Heart left ventricle (tissue), 16 donors: ENCODE data around the gene ZNF333. TPM values are rescaled to one million over a fixed set of nuclear protein-coding genes. Genes with fewer than 3 reads are reported as not detected.

Source experiments
- ATAC-seq, 4 donors: fragments of 200-7000 bp; cut with Tn5 transposase; one replicate each; pipeline ENCODE4 v1.9.1; 2020 to 2022; ENCODE audit warnings: moderate library complexity in 4 of 4, mild to moderate bottlenecking in 3 of 4, moderate number of reproducible peaks in 1 of 4
- DNase-seq, 5 donors: peaks; one replicate each; pipeline ENCODE4 v3.0.0-alpha.2; 2020
- H3K27ac ChIP-seq, 12 donors: fragments of 200-600 bp; sonication (generic) in 4 of 12; one replicate each; pipeline versions ENCODE4 v1.5.0 to v1.8.0; 2016 to 2022; ENCODE audit warnings: mild to moderate bottlenecking in 2 of 12
- H3K27me3 ChIP-seq, 9 donors: fragments of 200-600 bp; sonication (generic) in 2 of 9; one replicate each; pipeline versions ENCODE4 v1.5.1 to v1.8.0; 2016 to 2022; ENCODE audit warnings: mild to moderate bottlenecking in 3 of 9
- H3K36me3 ChIP-seq, 9 donors: fragments of 200-600 bp; sonication (generic) in 2 of 9; one replicate each; pipeline versions ENCODE4 v1.5.0 to v1.8.0; 2018 to 2022; ENCODE audit warnings: mild to moderate bottlenecking in 2 of 9
- H3K4me1 ChIP-seq, 12 donors: fragments of 200-600 bp; sonication (generic) in 4 of 12; one replicate each; pipeline versions ENCODE4 v1.5.0 to v1.8.0; 2016 to 2022; ENCODE audit warnings: mild to moderate bottlenecking in 3 of 12
- H3K4me3 ChIP-seq, 12 donors: fragments of 200-600 bp; sonication (generic) in 4 of 12; one replicate each; pipeline versions ENCODE4 v1.5.0 to v1.8.0; 2017 to 2022; ENCODE audit warnings: mild to moderate bottlenecking in 9 of 12, moderate library complexity in 4 of 12
- H3K9me3 ChIP-seq, 12 donors: fragments of 200-600 bp; sonication (generic) in 4 of 12; one replicate each; pipeline versions ENCODE4 v1.5.0 to v1.8.0; 2016 to 2022; ENCODE audit warnings: mild to moderate bottlenecking in 1 of 12
- CTCF ChIP-seq, 12 donors: fragments of 200-600 bp; sonication (generic) in 4 of 12; IDR thresholded peaks; one replicate each; pipeline versions ENCODE4 v1.5.0 to v1.8.0; 2018 to 2022; ENCODE audit warnings: antibody characterized with exemption in 12 of 12, mild to moderate bottlenecking in 5 of 12
- POLR2A ChIP-seq, 2 donors: fragments of 450-650 bp; IDR thresholded peaks; one replicate each; pipeline ENCODE4 v1.6.1; 2017; ENCODE audit warnings: antibody characterized with exemption in 2 of 2, mild to moderate bottlenecking in 2 of 2, moderate library complexity in 2 of 2
- WGBS, 4 donors: extraction: QIAGEN DNeasy Blood & Tissue Kit in 2 of 4; methylation state at CpG; one replicate each; pipeline versions ENCODE4 v1.1.5 to v1.1.7; 2013 to 2018; 5-methylcytosine and 5-hydroxymethylcytosine counted together
- intact Hi-C, 10 donors: fragments of 100-400 bp; cut with DNase I; formaldehyde crosslinking; loops; one replicate each; pipeline versions ENCODE4 v1.11.1 to v1.14.2; 2022
- polyA plus RNA-seq, 2 donors: library from polyadenylated mRNA; stranded (reverse); fragments of 200-250 nt; gene quantifications; one replicate each; pipeline ENCODE4 v1.2.3, GENCODE V29; 2013
- total RNA-seq, 9 donors: library from RNA; depleted of rRNA in 2 of 9; stranded (reverse); fragments of >200 nt in 2 of 9; fragmentation: NEBNext Ultra II Directional in 3 of 9; extraction: Animal tissue kit (Norgen Biotek cat#: 25700) in 3 of 9; gene quantifications; one replicate each; pipeline versions ENCODE4 v1.1.0 to v1.2.4, GENCODE V29; 2016 to 2023
- donor health status: ischemic (EF 13 %, LVEDD 7.1; RV severe dilation, severe dysfunction).
- donor health status: healthy with polysubstance abuse.
- donor health status: DM: no; HTN: yes; CAD: no.
- donor health status: DM: no; HTN: no; CAD: no.
- donor health status: ischemic (EF 25% LVEDD 6.9; RV normal size, moderate dysfunction).
- donor health status: ischemic (EF 25% LVEDD 5.7; RV mildly dilated, moderate dysfunction).
- donor health status: healthy.
- donor health status: DM: yes; HTN: yes; CAD: no.
- donor health status: ischemic (EF 35%, LVEDD 5.7; RV mildly dilated, moderate dysfunction).
- donor health status: nonischemic (EF 11% LVEDD 7.7; RV severe dilation, severe dysfunction).
- donor health status: DM: yes; HTN: yes; CAD: no.
- donor health status: PGD.
- donor health status: ischemic (EF 29% LVEDD 5.4; RV normal size, mild dysfunction).
- donor health status: nonischemic (EF 23%, LVEDD 6.1; RV moderate dilation, normal function).

The ZNF333 gene
- total and polyA plus RNA-seq, 11 donors = 5.0 to 12.1 (median 8.6) TPM

GRCh38 chr19:14703833-14704232 is 14.0 kb downstream of the ZNF333 start:
- no peak overlapping the region for H3K27ac ChIP-seq
- peaks cover 2 to 100% (median 93%) of the 10 kb centered on the region in 9 donors for H3K36me3 ChIP-seq
- no peaks in the 10 kb centered on the region for H3K27me3 ChIP-seq
- peaks cover 0 to 9% (median 0%) of the 10 kb centered on the region in 12 donors for H3K9me3 ChIP-seq
- no peak overlapping the region for H3K4me3 ChIP-seq
- intact Hi-C loops = no loop called here
- no peak for TF ChIP-seq CTCF (IDR thresholded peaks at IDR 0.05)
- no peak for TF ChIP-seq POLR2A (IDR thresholded peaks at IDR 0.05)
- ATAC-seq (no peak), DNase-seq (no peak)
- no peaks in the 10 kb centered on the region for H3K4me1 ChIP-seq
- WGBS, 4 donors = 85 to 99% (median 91%) methylated on average over 6 of the region's 6 CpGs

GRCh38 chr19:14704450-14704849 is 14.6 kb downstream of the ZNF333 start:
- Histone ChIP-seq H3K4me3 (no peak overlapping the region), H3K9me3 (peaks cover 0 to 9% (median 0%) of the 10 kb centered on the region in 12 donors), H3K27ac (no peak overlapping the region), H3K27me3 (no peaks in the 10 kb centered on the region), H3K36me3 (peaks cover 5 to 100% (median 93%) of the 10 kb centered on the region in 9 donors), H3K4me1 (no peaks in the 10 kb centered on the region)
- intact Hi-C loops = no loop called here
- DNase-seq (no peak), ATAC-seq (no peak)
- 90 to 93% (median 92%) methylated on average over 6 of the region's 6 CpGs for WGBS, 4 donors
- TF ChIP-seq POLR2A (IDR thresholded peaks at IDR 0.05) (no peak), CTCF (IDR thresholded peaks at IDR 0.05) (no peak)

- ATAC-seq (no peak), DNase-seq (no peak)
- Histone ChIP-seq H3K36me3 (peaks cover 36 to 100% (median 74%) of the 10 kb centered on the region in 9 donors), H3K4me3 (no peak overlapping the region), H3K4me1 (no peaks in the 10 kb centered on the region), H3K27me3 (no peaks in the 10 kb centered on the region), H3K27ac (no peak overlapping the region), H3K9me3 (peaks cover 3 to 95% (median 67%) of the 10 kb centered on the region in 12 donors)
- WGBS, 4 donors = 95 to 100% (median 96%) methylated on average over 3 to 4 of the region's 4 CpGs
- TF ChIP-seq POLR2A (IDR thresholded peaks at IDR 0.05) (no peak), CTCF (IDR thresholded peaks at IDR 0.05) (no peak)
- intact Hi-C loops = no loop called here
Observed at GRCh38 chr19:14715841-14716240, 26.0 kb downstream of the ZNF333 start.

- WGBS, 4 donors = 92 to 98% (median 93%) methylated on average over 18 of the region's 18 CpGs
- intact Hi-C loops = no loop called here
- Histone ChIP-seq H3K4me1 (no peaks in the 10 kb centered on the region), H3K4me3 (no peak overlapping the region), H3K9me3 (peaks cover 10 to 100% (median 91%) of the 10 kb centered on the region in 12 donors), H3K36me3 (peaks cover 36 to 98% (median 78%) of the 10 kb centered on the region in 9 donors), H3K27me3 (no peaks in the 10 kb centered on the region), H3K27ac (no peak overlapping the region)
- DNase-seq = no peak
- no peak for ATAC-seq
- TF ChIP-seq POLR2A (IDR thresholded peaks at IDR 0.05) (no peak), CTCF (IDR thresholded peaks at IDR 0.05) (no peak)
Observed at GRCh38 chr19:14718522-14719116, 28.8 kb downstream of the ZNF333 start.
